ENCODE measurements around the gene C6orf52.
"Not testable (repeated sequence)": the region's sequence is repeated elsewhere in the genome, so short reads cannot be mapped to it uniquely, and the experiment has no call there.

Gene C6orf52

DNA sequence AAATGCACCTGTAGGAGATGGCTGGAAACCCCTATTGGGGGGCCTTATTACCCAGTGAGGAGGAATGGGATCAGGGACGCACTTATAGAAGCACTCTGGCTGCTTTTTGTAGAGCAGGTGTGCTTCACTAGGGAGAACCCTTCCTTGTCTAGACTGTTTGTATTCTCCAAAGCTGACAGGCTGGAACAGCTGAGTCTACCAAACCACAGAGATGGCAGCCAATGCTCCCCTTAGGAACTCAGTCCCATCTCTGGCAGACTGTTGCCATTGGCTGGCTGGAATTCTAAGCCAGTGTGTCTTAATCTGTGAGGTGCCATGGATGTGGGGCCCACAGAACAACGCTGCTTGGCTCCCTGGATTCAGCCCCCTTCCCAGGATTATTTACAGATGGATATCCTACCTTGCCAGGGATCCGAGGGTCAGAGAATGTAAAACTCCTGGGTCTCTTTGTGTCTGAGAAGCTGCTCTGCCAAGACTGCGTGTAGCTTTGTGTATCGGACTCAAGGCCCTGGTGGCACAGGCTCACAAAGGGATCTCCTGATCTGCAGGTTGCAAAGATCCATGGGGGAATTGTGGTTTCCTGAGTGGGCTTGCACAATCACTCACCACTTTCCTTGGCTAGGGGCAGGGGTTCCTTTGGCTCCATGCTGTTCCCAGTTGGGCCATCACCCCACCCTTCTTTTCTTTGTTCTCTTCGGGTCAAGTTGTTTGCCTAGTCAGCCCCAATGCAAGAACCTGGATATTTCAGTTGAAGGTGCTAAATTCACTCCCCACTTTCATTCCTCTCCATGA, 26.1 kb downstream of the C6orf52 start:
- H3K18ac ChIP-seq (ENCODE audit: low read length) = no peak overlapping the region
- no peak overlapping the region for H3K4ac ChIP-seq (ENCODE audit: low read depth, low read length)
- H2BK120ac ChIP-seq (ENCODE audit: insufficient read depth, low read length, poor library complexity) = no peak overlapping the region
- H3K27me3 ChIP-seq (ENCODE audit: insufficient read depth, low read length) = no peaks in the 10 kb centered on the region
- H2AFZ ChIP-seq (ENCODE audit: insufficient read depth, low read length, poor library complexity) = no peak overlapping the region
- no peak overlapping the region for H3K4me3 ChIP-seq (ENCODE audit: low read depth, low read length)
- H3K27ac ChIP-seq (ENCODE audit: low read depth, low read length) = no peak overlapping the region
- no peaks in the 10 kb centered on the region for H3K9me3 ChIP-seq (ENCODE audit: insufficient read depth, low read depth, low read length)
- H4K8ac ChIP-seq (ENCODE audit: low read depth, low read length) = no peak overlapping the region
- no peak overlapping the region for H2AK5ac ChIP-seq (ENCODE audit: low read length)
- H3K23ac ChIP-seq (ENCODE audit: low read length) = no peak overlapping the region
- no peak overlapping the region for H2BK5ac ChIP-seq (ENCODE audit: low read depth, low read length, poor library complexity)
- H4K91ac ChIP-seq (ENCODE audit: low read depth, low read length) = no peak overlapping the region
- peaks cover 0 to 2% of the 10 kb centered on the region in 2 experiments for H3K36me3 ChIP-seq (ENCODE audit: control insufficient read depth in 1 of 2, insufficient read depth in 2 of 2, low read length in 2 of 2)
- no peak overlapping the region for H4K12ac ChIP-seq (ENCODE audit: low read depth, low read length)
- WGBS (ENCODE audit: extremely low coverage, insufficient coverage, insufficient read length) = no CpG with 5 or more reads among the region's 6 CpGs
- no peak overlapping the region for H2BK12ac ChIP-seq (ENCODE audit: low read length)
- no peak overlapping the region for H3K14ac ChIP-seq (ENCODE audit: low read length)
- no peak overlapping the region for H3K4me2 ChIP-seq (ENCODE audit: low read length)
- H3K9ac ChIP-seq (ENCODE audit: low read length) = no peak overlapping the region
- H3K79me1 ChIP-seq (ENCODE audit: low read length) = no peaks in the 10 kb centered on the region
- no peak for DNase-seq
- H3K4me1 ChIP-seq (ENCODE audit: control insufficient read depth in 1 of 2, insufficient read depth in 2 of 2, low read length in 2 of 2) = no peaks in the 10 kb centered on the region
- no peaks in the 10 kb centered on the region for H3K79me2 ChIP-seq (ENCODE audit: control insufficient read depth, insufficient read depth, low read length, poor library complexity)

DNA sequence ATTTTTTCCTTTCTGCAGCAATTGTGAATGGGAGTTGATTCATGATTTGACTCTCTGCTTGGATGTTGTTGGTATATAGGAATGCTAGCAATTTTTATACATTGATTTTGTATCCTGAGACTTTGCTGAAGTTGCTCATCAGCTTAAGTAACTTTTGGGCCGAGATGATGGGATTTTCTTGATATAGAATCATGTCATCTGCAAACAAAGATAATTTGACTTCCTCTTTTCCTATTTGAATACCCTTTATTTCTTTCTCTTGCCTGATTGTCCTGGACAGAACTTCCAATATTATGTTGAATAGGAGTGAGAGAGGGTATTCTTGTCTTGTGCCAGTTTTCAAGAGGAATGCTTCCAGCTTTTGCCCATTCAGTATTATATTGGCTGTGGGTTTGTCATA, 28.8 kb downstream of the C6orf52 start:
- not testable (repeated sequence) for H3K36me3 ChIP-seq (ENCODE audit: control insufficient read depth in 1 of 2, insufficient read depth in 2 of 2, low read length in 2 of 2); H2AFZ ChIP-seq (ENCODE audit: insufficient read depth, low read length, poor library complexity); DNase-seq; H3K4me3 ChIP-seq (ENCODE audit: low read depth, low read length); H4K12ac ChIP-seq (ENCODE audit: low read depth, low read length); H4K8ac ChIP-seq (ENCODE audit: low read depth, low read length); H3K27ac ChIP-seq (ENCODE audit: low read depth, low read length); H3K9ac ChIP-seq (ENCODE audit: low read length); H2BK12ac ChIP-seq (ENCODE audit: low read length); H3K4me2 ChIP-seq (ENCODE audit: low read length); H3K27me3 ChIP-seq (ENCODE audit: insufficient read depth, low read length); H2AK5ac ChIP-seq (ENCODE audit: low read length); H2BK120ac ChIP-seq (ENCODE audit: insufficient read depth, low read length, poor library complexity); H3K9me3 ChIP-seq (ENCODE audit: insufficient read depth, low read depth, low read length); H4K91ac ChIP-seq (ENCODE audit: low read depth, low read length); H3K4ac ChIP-seq (ENCODE audit: low read depth, low read length); H2BK5ac ChIP-seq (ENCODE audit: low read depth, low read length, poor library complexity); H3K14ac ChIP-seq (ENCODE audit: low read length); H3K79me2 ChIP-seq (ENCODE audit: control insufficient read depth, insufficient read depth, low read length, poor library complexity); H3K79me1 ChIP-seq (ENCODE audit: low read length); H3K23ac ChIP-seq (ENCODE audit: low read length); H3K18ac ChIP-seq (ENCODE audit: low read length); H3K4me1 ChIP-seq (ENCODE audit: control insufficient read depth in 1 of 2, insufficient read depth in 2 of 2, low read length in 2 of 2)
- no CpG with 5 or more reads among the region's 1 CpG for WGBS (ENCODE audit: extremely low coverage, insufficient coverage, insufficient read length)

DNA sequence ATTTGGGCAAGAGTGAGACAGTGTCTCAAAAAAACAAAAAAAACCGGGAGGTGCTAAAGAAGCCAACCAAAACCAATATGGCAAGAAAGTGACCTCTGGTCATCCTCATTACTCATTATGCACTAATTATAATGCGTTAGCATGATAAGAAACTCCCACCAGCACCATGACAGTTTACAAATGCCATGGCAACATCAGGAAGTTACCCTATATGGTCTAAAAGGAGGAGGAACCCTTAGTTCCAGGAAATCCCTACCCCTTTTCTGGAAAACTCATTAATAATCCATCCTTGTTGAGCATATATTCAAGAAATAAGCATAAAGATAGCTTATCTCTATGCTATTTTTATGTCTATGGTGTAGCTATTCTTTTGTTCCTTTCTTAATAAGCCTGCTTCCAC, 31.7 kb downstream of the C6orf52 start:
- Histone ChIP-seq H4K8ac (ENCODE audit: low read depth, low read length) (no peak overlapping the region), H3K4me1 (ENCODE audit: control insufficient read depth in 1 of 2, insufficient read depth in 2 of 2, low read length in 2 of 2) (no peaks in the 10 kb centered on the region), H3K9me3 (ENCODE audit: insufficient read depth, low read depth, low read length) (peaks cover 1% of the 10 kb centered on the region), H2BK120ac (ENCODE audit: insufficient read depth, low read length, poor library complexity) (no peak overlapping the region), H3K4me3 (ENCODE audit: low read depth, low read length) (no peak overlapping the region), H3K79me1 (ENCODE audit: low read length) (peaks cover 4% of the 10 kb centered on the region), H3K36me3 (ENCODE audit: control insufficient read depth in 1 of 2, insufficient read depth in 2 of 2, low read length in 2 of 2) (no peaks in the 10 kb centered on the region), H3K23ac (ENCODE audit: low read length) (no peak overlapping the region), H3K9ac (ENCODE audit: low read length) (no peak overlapping the region), H3K4me2 (ENCODE audit: low read length) (no peak overlapping the region), H3K18ac (ENCODE audit: low read length) (no peak overlapping the region), H3K27ac (ENCODE audit: low read depth, low read length) (no peak overlapping the region), H3K14ac (ENCODE audit: low read length) (no peak overlapping the region), H4K12ac (ENCODE audit: low read depth, low read length) (no peak overlapping the region), H2AFZ (ENCODE audit: insufficient read depth, low read length, poor library complexity) (no peak overlapping the region), H2BK12ac (ENCODE audit: low read length) (no peak overlapping the region), H4K91ac (ENCODE audit: low read depth, low read length) (no peak overlapping the region), H3K4ac (ENCODE audit: low read depth, low read length) (no peak overlapping the region), H3K27me3 (ENCODE audit: insufficient read depth, low read length) (no peaks in the 10 kb centered on the region), H3K79me2 (ENCODE audit: control insufficient read depth, insufficient read depth, low read length, poor library complexity) (no peaks in the 10 kb centered on the region), H2AK5ac (ENCODE audit: low read length) (no peak overlapping the region), H2BK5ac (ENCODE audit: low read depth, low read length, poor library complexity) (no peak overlapping the region)
- DNase-seq = no peak
- WGBS (ENCODE audit: extremely low coverage, insufficient coverage, insufficient read length) = no CpG with 5 or more reads among the region's 2 CpGs

GRCh38 chr6:10662207-10662606, 32.2 kb downstream of the C6orf52 start:
- no peak overlapping the region for H3K4me3 ChIP-seq (ENCODE audit: low read depth, low read length)

More at GRCh38 chr6:10662207-10662606, 32.2 kb downstream of the C6orf52 start:
- no peaks in the 10 kb centered on the region for H3K79me2 ChIP-seq (ENCODE audit: control insufficient read depth, insufficient read depth, low read length, poor library complexity)
- no peaks in the 10 kb centered on the region for H3K4me1 ChIP-seq (ENCODE audit: control insufficient read depth in 1 of 2, insufficient read depth in 2 of 2, low read length in 2 of 2)
- H2BK5ac ChIP-seq (ENCODE audit: low read depth, low read length, poor library complexity) = no peak overlapping the region
- no peak overlapping the region for H2BK120ac ChIP-seq (ENCODE audit: insufficient read depth, low read length, poor library complexity)
- H2AFZ ChIP-seq (ENCODE audit: insufficient read depth, low read length, poor library complexity) = no peak overlapping the region
- H4K12ac ChIP-seq (ENCODE audit: low read depth, low read length) = no peak overlapping the region
- H4K91ac ChIP-seq (ENCODE audit: low read depth, low read length) = no peak overlapping the region
- no peak overlapping the region for H3K27ac ChIP-seq (ENCODE audit: low read depth, low read length)
- H3K18ac ChIP-seq (ENCODE audit: low read length) = no peak overlapping the region
- H3K14ac ChIP-seq (ENCODE audit: low read length) = no peak overlapping the region
- no peaks in the 10 kb centered on the region for H3K27me3 ChIP-seq (ENCODE audit: insufficient read depth, low read length)
- H3K9me3 ChIP-seq (ENCODE audit: insufficient read depth, low read depth, low read length) = peaks cover 1% of the 10 kb centered on the region
- H3K4me2 ChIP-seq (ENCODE audit: low read length) = no peak overlapping the region
- WGBS (ENCODE audit: extremely low coverage, insufficient coverage, insufficient read length) = no CpG with 5 or more reads among the region's 8 CpGs
- no peak overlapping the region for H2AK5ac ChIP-seq (ENCODE audit: low read length)
- peaks cover 4% of the 10 kb centered on the region for H3K79me1 ChIP-seq (ENCODE audit: low read length)
- H3K23ac ChIP-seq (ENCODE audit: low read length) = no peak overlapping the region
- H3K36me3 ChIP-seq (ENCODE audit: control insufficient read depth in 1 of 2, insufficient read depth in 2 of 2, low read length in 2 of 2) = no peaks in the 10 kb centered on the region
- DNase-seq = peak; percentile 48 to 77
- no peak overlapping the region for H2BK12ac ChIP-seq (ENCODE audit: low read length)
- H3K9ac ChIP-seq (ENCODE audit: low read length) = no peak overlapping the region
- no peak overlapping the region for H3K4ac ChIP-seq (ENCODE audit: low read depth, low read length)
- no peak overlapping the region for H4K8ac ChIP-seq (ENCODE audit: low read depth, low read length)

All from trophoblast cell (in vitro differentiated cells and primary cell).